Measurements from ENCODE around the gene TTN. TPM values are rescaled to one million over a fixed set of nuclear protein-coding genes. Genes with fewer than 3 reads are reported as not detected.

Gene TTN
- total and polyA plus RNA-seq, 2 donors (not counting 1 experiment from before 2014, with no cell fraction given) = 0.14 to 0.33 TPM

DNA sequence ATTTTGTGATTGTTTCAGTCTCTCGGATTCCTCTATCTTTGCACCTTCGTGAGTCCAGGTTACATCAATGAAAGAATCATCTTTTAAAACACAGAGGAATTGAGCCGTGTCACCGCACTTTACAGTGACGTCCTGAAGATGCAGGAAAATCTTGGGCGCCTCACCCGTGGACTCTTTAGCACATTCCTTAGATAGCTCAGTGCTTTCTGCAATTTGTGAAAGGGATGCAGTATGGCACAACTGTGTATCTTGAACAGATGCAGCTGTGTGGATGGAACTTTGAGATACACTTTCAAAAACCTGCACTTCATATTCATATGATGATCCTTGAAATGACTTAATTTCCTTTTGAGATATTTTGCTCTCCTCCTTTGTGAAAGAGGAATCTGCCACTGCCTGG lies 50.9 kb downstream of the TTN start:
- H3K79me2 ChIP-seq (ENCODE audit: control insufficient read depth, insufficient read depth, low read length) = no peaks in the 10 kb centered on the region
- H2AFZ ChIP-seq (ENCODE audit: low read length) = no peak overlapping the region
- no peaks in the 10 kb centered on the region for H4K20me1 ChIP-seq (ENCODE audit: control insufficient read depth, extremely low read depth, insufficient read depth, low read length)
- no peak overlapping the region for H3K4me3 ChIP-seq (replicated peaks in 1 of 4; ENCODE audit: control extremely low read depth in 1 of 4, insufficient read depth in 1 of 4, low read depth in 3 of 4, low read length in 4 of 4)
- no peaks in the 10 kb centered on the region for H3K4me1 ChIP-seq (ENCODE audit: control insufficient read depth, extremely low read depth, insufficient read depth, low read length)
- TF ChIP-seq, protein P1, sequence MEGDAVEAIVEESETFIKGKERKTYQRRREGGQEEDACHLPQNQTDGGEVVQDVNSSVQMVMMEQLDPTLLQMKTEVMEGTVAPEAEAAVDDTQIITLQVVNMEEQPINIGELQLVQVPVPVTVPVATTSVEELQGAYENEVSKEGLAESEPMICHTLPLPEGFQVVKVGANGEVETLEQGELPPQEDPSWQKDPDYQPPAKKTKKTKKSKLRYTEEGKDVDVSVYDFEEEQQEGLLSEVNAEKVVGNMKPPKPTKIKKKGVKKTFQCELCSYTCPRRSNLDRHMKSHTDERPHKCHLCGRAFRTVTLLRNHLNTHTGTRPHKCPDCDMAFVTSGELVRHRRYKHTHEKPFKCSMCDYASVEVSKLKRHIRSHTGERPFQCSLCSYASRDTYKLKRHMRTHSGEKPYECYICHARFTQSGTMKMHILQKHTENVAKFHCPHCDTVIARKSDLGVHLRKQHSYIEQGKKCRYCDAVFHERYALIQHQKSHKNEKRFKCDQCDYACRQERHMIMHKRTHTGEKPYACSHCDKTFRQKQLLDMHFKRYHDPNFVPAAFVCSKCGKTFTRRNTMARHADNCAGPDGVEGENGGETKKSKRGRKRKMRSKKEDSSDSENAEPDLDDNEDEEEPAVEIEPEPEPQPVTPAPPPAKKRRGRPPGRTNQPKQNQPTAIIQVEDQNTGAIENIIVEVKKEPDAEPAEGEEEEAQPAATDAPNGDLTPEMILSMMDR (conservative IDR thresholded peaks at IDR 0.05 in 1 of 2, IDR thresholded peaks at IDR 0.05 in 1 of 2; ENCODE audit: low read depth in 1 of 2, low read length in 2 of 2) = no peak
- TF ChIP-seq EZH2 (IDR thresholded peaks at IDR 0.05; ENCODE audit: low read length, missing control alignments) = no peak
- no peak overlapping the region for H3K4me2 ChIP-seq (ENCODE audit: extremely low read depth, insufficient read depth, low read length)
- H3K9ac ChIP-seq (ENCODE audit: insufficient read depth, low read length) = no peak overlapping the region
- peak in 1 of 2 donors; percentile 20 for DNase-seq (ENCODE audit: low read depth in 2 of 2)
- H3K36me3 ChIP-seq (ENCODE audit: control insufficient read depth, insufficient read depth, low read length) = no peaks in the 10 kb centered on the region
- no peaks in the 10 kb centered on the region for H3K27me3 ChIP-seq (ENCODE audit: control insufficient read depth, insufficient read depth, low read length)
- no peak overlapping the region for H3K27ac ChIP-seq (ENCODE audit: insufficient read depth, low read length)
- H3K9me3 ChIP-seq (ENCODE audit: control insufficient read depth, insufficient read depth, low read depth, low read length) = no peaks in the 10 kb centered on the region

DNA sequence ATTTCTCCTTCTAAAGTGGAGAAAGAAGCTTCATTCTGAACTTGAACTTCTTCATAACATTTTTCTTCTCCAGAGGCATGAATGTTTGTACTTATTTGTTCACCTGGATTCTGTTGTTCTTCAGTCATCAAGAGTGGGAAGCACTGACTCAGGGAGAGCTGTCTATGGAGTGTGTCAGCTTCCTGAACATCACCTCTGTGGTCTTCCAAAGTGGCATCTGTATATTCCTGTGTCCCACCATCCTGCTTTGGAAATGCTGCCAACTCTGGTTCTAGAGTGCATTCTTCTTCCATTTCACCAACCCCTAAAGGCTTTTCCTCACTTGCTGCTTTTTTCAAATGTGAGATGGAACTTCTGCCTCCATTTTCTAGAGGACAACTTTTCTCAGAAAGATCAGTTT lies 59.5 kb downstream of the TTN start:
- no peak overlapping the region for H3K27ac ChIP-seq (ENCODE audit: insufficient read depth, low read length)
- H4K20me1 ChIP-seq (ENCODE audit: control insufficient read depth, extremely low read depth, insufficient read depth, low read length) = no peaks in the 10 kb centered on the region
- H2AFZ ChIP-seq (ENCODE audit: low read length) = no peak overlapping the region
- peak in 1 of 2 donors; percentile 62 for DNase-seq (ENCODE audit: low read depth in 2 of 2)
- H3K27me3 ChIP-seq (ENCODE audit: control insufficient read depth, insufficient read depth, low read length) = no peaks in the 10 kb centered on the region
- H3K4me2 ChIP-seq (ENCODE audit: extremely low read depth, insufficient read depth, low read length) = no peak overlapping the region
- no peaks in the 10 kb centered on the region for H3K4me1 ChIP-seq (ENCODE audit: control insufficient read depth, extremely low read depth, insufficient read depth, low read length)
- TF ChIP-seq, protein P1 (conservative IDR thresholded peaks at IDR 0.05 in 1 of 2, IDR thresholded peaks at IDR 0.05 in 1 of 2; ENCODE audit: low read depth in 1 of 2, low read length in 2 of 2) = no peak
- TF ChIP-seq EZH2 (IDR thresholded peaks at IDR 0.05; ENCODE audit: low read length, missing control alignments) = no peak
- H3K4me3 ChIP-seq (replicated peaks in 1 of 4; ENCODE audit: control extremely low read depth in 1 of 4, insufficient read depth in 1 of 4, low read depth in 3 of 4, low read length in 4 of 4) = no peak overlapping the region
- no peaks in the 10 kb centered on the region for H3K79me2 ChIP-seq (ENCODE audit: control insufficient read depth, insufficient read depth, low read length)
- H3K9ac ChIP-seq (ENCODE audit: insufficient read depth, low read length) = no peak overlapping the region
- H3K36me3 ChIP-seq (ENCODE audit: control insufficient read depth, insufficient read depth, low read length) = no peaks in the 10 kb centered on the region
- H3K9me3 ChIP-seq (ENCODE audit: control insufficient read depth, insufficient read depth, low read depth, low read length) = no peaks in the 10 kb centered on the region

DNA sequence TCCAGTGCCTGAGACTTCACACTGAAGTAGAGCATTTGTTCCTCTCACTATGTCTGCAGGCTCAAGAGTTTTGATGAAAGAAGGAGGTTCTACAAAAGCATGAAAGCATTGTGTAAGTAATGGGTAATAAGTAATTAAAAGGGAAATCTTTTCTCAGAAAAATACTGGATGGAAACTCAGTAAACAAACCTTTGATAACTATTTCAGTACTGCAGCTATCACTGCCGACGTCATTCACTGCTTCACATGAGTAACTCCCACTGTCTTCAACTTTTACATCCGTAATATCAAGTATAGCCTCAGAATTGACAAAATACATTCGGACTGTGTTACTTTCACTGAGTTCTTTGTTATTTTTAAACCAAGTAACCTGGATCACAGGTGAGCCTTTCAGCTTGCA lies 72.7 kb downstream of the TTN start:
- Histone ChIP-seq H3K4me3 (replicated peaks in 1 of 4; ENCODE audit: control extremely low read depth in 1 of 4, insufficient read depth in 1 of 4, low read depth in 3 of 4, low read length in 4 of 4) (no peak overlapping the region), H3K27ac (ENCODE audit: insufficient read depth, low read length) (no peak overlapping the region), H2AFZ (ENCODE audit: low read length) (no peak overlapping the region), H3K36me3 (ENCODE audit: control insufficient read depth, insufficient read depth, low read length) (no peaks in the 10 kb centered on the region), H3K4me1 (ENCODE audit: control insufficient read depth, extremely low read depth, insufficient read depth, low read length) (no peaks in the 10 kb centered on the region), H3K4me2 (ENCODE audit: extremely low read depth, insufficient read depth, low read length) (no peak overlapping the region), H3K9me3 (ENCODE audit: control insufficient read depth, insufficient read depth, low read depth, low read length) (no peaks in the 10 kb centered on the region), H3K27me3 (ENCODE audit: control insufficient read depth, insufficient read depth, low read length) (no peaks in the 10 kb centered on the region), H4K20me1 (ENCODE audit: control insufficient read depth, extremely low read depth, insufficient read depth, low read length) (no peaks in the 10 kb centered on the region), H3K79me2 (ENCODE audit: control insufficient read depth, insufficient read depth, low read length) (no peaks in the 10 kb centered on the region), H3K9ac (ENCODE audit: insufficient read depth, low read length) (no peak overlapping the region)
- no peak for TF ChIP-seq EZH2 (IDR thresholded peaks at IDR 0.05; ENCODE audit: low read length, missing control alignments)
- TF ChIP-seq, protein P1 (conservative IDR thresholded peaks at IDR 0.05 in 1 of 2, IDR thresholded peaks at IDR 0.05 in 1 of 2; ENCODE audit: low read depth in 1 of 2, low read length in 2 of 2) = no peak
- DNase-seq (ENCODE audit: low read depth in 2 of 2) = no peak

Data from fibroblast of lung (primary cell).